Stimulated activated CD4-positive, alpha-beta T cell treated with anti-CD3 and anti-CD28 coated beads, Interleukin-4, amount 100 ng/mL, for 24 hours (primary cell): Measurements from ENCODE around the gene MUL1.
"Not testable (repeated sequence)": the region's sequence is repeated elsewhere in the genome, so short reads cannot be mapped to it uniquely, and the experiment has no call there.

Experiments used
- DNase-seq: peaks from one replicate; pipeline ENCODE4 v3.0.0-alpha.2; 2020

The MUL1 gene

GRCh38 chr1:20511518-20512428, 3.8 kb upstream of the MUL1 start:
- no peak for DNase-seq

DNA sequence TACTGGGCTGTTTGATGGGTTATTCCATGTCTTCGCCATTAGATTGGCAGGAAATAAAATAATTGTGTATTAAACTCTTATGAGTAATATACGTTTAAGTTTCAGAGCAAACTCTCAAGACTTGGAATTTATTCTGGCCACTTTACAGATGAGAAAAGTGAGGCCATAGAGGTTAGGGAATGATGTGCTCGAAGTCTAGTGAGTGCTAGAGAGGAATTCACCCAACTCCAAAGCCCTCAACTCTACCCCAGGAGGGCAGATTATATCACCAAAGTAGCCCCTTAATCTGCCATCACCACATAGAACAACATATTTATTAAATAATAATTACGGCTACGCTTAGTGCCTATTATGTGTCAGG, 440 bp upstream of the MUL1 start:
- DNase-seq, result no peak

DNA sequence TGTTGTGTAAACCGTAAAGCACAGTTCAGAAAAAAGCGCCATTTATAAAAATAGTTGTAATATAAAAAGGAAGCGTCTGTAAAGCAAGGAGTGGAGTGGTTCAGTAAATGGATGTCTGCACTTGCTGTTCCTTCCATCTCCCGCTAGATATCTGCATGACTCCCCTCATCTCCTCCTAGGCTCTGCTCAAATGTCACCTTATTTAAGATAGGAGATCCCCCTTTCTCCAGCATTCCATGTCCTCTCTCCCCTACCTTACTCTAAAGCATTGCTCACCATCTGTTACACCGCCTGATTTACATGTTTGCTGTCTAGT, 745 bp downstream of the MUL1 start:
- no peak for DNase-seq

DNA sequence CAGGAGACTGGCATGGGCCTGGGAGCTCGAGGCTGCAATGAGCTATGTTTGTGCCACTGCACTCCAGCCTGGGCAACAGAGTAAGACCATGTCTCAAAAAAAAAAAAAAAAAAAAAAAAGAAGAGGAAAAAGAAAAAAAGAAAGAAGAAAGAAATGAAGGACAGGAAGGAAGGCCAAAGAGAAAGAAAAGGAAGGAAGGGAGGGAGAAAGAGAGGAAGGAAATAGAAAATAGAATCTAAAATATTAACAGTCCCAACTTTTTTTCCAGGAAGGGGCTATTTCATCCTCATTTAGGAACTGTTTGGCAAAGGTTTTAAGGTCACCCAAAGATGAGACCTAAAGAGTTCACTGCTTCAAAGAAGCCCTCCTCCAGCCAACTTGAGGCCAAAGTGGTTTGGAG, 2.5 kb downstream of the MUL1 start:
- DNase-seq, result no peak

- no peak for DNase-seq
Measured at GRCh38 chr1:20500716-20501115, 7.2 kb downstream of the MUL1 start.

- no peak for DNase-seq
Measured at GRCh38 chr1:20499718-20500117, 8.2 kb downstream of the MUL1 start.

DNA sequence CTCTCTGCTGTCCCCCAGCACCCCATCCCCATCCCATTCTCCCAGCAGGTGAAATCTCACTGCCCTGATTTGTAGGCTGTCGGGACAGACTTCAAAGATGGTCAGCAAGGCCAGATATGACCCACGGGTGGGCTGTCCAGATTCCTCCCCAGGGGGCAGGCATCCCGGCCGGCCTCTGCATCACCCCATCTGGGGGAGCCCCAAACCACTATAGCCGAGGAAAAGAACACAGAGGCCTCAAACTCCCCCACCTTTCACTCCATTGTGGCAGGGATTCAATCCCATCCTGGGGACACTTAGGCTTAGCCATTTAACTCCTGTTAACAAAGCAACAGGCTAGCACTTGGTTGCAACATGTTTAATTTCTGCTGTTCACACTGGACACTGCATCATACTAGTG, 8.8 kb downstream of the MUL1 start:
- no peak for DNase-seq

DNA sequence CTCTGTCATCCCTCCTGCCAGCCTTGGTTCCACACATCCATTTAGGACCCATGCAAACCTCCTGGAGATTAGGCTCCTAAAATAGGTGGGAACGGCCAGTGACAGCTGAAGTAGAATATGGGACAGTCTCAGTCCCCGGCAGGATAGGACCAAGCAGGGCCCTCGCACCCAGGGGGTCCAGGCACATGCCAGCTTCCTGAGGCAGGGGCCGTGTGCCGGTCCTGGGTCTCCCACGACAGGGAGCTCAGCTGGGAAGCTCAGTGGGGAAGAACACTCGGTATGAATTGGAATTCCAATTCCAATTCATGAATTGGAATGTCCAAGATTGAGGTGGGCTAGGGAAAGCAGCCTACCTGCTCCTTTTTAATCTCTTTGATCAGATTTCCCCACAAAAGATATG, 9.8 kb downstream of the MUL1 start:
- DNase-seq, result no peak

DNA sequence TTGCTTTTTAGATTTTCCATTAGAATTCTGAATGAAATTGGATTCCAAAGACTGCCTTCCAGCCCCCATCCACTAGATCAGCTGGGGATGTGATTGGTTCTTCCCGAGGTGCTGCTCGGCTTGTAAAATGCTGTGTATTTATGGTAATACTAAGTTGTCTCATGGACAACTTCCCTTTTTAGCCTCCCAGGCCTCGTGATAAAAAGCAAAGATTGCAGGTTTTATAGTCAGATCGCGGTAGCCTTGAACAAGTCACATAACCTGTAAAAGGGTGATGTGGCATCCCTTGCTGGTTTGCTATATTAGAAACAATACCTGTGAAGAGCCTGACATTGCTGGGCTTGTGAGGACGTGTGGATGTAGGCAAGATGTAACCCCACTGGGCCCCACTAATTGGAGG, 10.4 kb downstream of the MUL1 start:
- no peak for DNase-seq

- DNase-seq, result not testable (repeated sequence)
Measured at GRCh38 chr1:20496725-20497383, 11.1 kb downstream of the MUL1 start.

- peak; percentile 30 for DNase-seq
Measured at GRCh38 chr1:20496241-20496661, 11.7 kb downstream of the MUL1 start.

DNA sequence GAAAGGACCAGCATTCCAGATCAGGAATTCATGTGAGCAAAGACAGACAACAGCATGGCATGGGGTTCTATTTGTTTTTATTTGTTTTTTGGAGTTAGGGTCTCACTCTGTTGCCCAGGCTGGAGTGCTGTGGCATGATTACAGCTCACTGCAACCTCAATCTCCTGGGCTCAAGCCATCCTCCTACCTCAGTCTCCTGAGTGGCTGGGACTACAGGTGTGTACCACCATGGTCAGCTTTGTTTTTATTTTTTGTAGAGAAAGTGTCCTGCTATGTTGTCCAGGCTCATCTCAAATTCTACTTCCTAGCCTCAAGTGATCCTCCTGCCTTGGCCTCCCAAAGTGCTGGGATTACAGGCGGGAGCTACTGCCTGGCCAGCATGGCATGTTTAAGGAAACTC, 12.3 kb downstream of the MUL1 start:
- DNase-seq, result no peak

DNA sequence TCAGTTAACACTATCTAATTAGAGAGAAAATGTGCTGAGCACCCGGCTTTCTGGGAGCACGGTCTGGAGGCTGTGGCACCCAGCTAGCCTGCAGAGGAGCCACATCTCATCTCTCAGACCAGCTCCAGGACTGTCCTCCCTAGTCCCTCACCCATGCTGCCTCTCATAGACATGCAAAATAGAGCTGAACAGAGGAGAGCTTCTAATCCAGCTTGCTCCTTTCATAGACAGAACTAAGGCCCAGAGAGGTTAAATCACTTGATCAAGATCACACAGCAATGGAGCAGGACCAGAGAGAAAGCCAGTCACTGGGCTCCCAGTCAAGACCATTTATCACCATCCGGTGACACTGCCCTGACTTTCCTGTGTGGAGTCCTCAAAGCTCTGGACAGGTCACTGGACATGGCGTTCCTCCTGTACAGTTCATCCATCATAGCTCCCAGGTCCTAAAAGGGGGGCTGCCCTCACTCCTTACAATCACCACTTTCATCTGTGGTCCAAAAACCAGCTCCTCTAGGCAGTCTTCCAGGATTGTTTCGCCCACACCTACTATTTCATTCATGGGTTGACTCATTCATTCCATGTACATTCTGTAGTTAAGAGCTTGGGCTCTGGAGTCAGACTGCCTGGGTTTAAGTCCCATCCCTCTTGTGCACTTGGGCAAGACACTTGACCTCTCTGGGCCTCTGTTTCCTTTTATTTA, 13.2 kb downstream of the MUL1 start:
- no peak for DNase-seq

DNA sequence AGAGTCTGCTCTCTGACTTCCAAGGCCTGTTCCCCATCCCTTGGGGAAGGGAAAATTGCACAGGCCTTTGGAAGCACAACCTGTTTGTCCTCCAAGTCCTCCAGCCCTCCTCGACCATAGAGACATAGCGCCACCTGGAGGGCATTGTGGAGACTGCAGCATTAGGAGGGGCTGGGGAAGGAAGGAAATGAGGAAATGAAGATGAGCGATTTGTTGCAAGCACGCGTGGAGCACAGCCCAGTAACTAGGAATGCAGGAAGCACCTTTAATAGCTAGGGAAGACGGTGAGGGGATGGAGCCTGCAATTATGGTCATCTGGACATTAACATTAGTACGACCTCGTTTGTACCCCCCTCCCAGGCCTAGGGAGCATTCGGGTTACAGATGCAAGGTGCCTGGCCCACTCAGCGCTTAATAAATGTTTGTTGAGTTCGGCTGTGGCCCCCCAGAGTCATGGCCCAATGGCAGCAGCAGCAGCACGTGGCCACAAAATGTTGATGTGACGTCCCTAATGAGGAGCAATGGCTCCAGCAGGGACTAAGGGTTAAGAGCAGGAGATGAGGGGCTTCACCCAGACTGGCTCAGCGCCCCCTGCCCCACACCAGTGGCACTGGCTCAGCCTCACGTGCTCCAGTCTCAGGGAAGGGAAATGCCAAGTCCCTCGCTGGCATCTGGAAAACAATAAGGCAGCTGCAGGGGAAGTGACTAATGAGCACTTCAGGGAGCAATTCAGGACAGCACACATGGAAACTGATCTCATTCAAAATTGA, 13.9 kb downstream of the MUL1 start:
- peak; percentile 84 for DNase-seq

- DNase-seq, result no peak
Measured at GRCh38 chr1:20493309-20493708, 14.6 kb downstream of the MUL1 start.

DNA sequence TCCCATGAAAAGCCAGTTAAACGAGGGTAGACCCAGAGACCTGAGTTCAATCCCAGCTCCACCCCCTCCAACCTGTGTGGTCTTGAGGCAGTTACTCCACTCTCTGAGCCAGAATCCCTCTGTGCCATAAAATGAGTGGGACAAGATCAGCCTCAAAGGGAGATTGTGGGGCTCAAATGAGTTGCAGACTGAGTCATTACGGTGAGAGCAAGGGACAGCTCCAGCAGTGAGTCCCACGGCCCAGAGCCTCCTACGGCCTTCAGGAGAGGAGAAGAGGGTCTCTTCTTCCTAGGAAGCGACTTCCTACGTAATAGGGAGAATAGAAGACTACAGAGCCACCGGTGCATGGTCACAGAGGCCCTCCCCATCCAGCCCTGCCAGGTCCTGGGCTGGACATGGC, 15.2 kb downstream of the MUL1 start:
- no peak for DNase-seq

GRCh38 chr1:20491866-20492265, 16.1 kb downstream of the MUL1 start:
- DNase-seq, result no peak

DNA sequence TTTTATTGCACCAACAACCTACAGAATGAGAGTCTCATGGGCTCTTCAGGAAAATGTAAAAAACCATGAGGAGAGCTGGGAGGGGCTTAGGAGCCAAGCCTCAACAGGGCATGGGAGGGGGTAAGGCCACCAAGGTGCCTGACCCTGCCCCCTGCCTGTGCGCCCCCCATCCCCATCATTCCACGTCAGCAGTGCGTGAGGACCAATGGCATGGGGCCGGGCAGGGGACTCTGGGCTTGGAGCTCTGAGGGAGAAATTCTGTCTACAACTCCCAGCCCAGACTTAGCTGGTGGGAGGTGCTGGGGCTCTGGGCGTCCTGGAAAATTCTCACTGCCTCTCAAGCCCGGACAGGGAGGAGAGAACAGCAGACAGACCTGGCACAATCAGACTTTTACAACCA, 16.8 kb downstream of the MUL1 start:
- no peak for DNase-seq

DNA sequence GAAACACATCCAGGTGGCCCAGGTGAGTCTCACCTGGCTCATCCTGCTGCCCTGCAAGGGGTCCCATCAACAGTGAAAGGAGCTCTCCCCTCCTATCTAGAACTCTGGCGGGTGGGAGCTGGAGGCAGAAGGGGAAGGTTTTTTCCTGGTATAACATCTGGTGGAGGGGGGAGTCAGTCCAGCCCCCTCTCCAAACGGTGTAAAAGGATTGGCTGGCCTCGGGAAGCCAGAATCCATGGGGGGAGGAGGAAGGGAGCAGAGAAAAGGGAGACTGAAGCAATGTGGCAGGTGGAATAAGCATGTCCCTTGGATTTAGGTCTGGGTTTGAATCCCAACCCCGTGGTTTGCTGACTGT, 20.7 kb downstream of the MUL1 start:
- no peak for DNase-seq

DNA sequence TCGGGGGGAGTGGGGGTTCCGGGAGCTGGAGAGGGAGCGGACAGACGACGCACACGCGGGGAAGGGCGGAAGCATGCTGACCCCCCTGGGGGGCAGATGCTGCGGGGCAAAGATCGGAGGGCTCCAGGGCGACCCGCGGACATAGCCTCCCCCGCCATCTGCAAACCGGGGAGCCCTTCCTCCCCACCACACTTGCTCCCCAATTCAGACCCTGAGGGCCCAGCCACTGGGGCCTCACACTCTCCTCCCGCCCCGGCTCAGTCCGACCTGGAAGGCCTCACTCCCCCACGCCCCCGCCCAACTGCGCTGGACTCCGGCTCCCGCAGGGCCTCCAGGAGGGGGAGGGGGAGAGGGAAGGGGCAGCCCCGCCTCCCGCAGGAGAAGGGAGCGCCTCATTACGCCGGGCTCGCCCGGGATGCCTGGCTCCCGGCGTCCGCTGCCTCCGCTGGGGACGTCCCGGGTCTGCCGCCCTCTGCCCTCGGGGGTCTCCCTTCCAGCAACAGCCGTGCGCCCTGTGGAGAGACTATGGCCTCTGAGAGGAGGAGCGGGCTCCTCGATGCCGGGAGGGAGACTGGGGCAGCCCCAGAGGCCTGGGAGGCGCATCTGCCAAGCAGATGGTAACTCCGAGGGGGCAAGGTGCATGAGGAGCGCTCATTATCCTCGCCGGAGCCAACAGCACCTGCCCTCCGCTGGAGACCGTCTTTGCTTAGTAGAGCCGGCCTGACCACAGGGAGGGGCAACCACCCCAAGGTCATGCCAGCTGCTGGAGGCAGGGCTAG, 21.3 kb downstream of the MUL1 start:
- no peak for DNase-seq

GRCh38 chr1:20485527-20486456, 22.2 kb downstream of the MUL1 start, which contains the start of gene CAMK2N1:
CAMK2N1 (minus strand) TSS chr1:20486210; CDS start chr1:20485379, 831 bp downstream.
- peak; percentile 54 for DNase-seq
